ENCODE data around the gene CTXN1. TPM values are rescaled to one million over a fixed set of nuclear protein-coding genes. Genes with fewer than 3 reads are reported as not detected.

CTXN1 gene
- total and polyA plus RNA-seq, 2 of the 4 experiments (the other 2 are of a cell fraction) = 0.36 to 7.4 TPM

DNA sequence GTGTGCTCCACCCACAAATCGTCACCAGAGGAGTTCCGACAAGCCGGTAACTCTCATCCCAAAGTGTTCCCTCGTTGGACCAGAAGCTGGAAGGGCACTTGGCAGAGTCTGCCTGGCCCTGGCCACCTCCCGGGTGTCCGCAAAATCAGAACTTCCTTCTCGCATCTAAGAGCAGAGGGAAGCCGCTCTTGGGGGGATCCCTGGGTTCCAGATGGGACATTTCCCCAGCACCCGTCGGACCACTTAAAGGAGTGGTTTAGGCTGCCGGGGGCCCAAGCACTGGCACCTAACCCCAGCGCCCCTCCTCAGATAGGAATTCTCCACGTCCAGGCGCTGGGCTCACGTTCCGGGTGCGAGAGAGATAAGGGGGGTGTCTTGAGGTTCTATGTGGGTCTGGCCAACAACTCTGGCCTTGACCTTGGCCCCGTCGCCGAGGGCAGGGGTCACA, 23.1 kb downstream of the CTXN1 start (continued):
- TF ChIP-seq, protein P1, sequence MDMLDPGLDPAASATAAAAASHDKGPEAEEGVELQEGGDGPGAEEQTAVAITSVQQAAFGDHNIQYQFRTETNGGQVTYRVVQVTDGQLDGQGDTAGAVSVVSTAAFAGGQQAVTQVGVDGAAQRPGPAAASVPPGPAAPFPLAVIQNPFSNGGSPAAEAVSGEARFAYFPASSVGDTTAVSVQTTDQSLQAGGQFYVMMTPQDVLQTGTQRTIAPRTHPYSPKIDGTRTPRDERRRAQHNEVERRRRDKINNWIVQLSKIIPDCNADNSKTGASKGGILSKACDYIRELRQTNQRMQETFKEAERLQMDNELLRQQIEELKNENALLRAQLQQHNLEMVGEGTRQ (IDR thresholded peaks at IDR 0.05; ENCODE audit: low read depth, low read length) = no peak

GRCh38 chr19:7901337-7901736, 24.6 kb downstream of the CTXN1 start:
- H3K4me3 ChIP-seq (ENCODE audit: insufficient read depth, low read depth, low read length) = no peak overlapping the region
- no peak overlapping the region for H2AK5ac ChIP-seq (ENCODE audit: low read depth, low read length)
- dilution Hi-C loops (cut with HindIII; ENCODE audit: low sequenced_read_pairs, unreplicated experiment) (no loop called here), intact Hi-C loops (cut with micrococcal nuclease) (no loop called here), in situ Hi-C loops (cut with MboI; ENCODE audit: low sequenced_read_pairs) (no loop called here)
- no peak overlapping the region for H3K18ac ChIP-seq (ENCODE audit: low read depth, low read length)
- no CpG with 5 or more reads among the region's 7 CpGs for WGBS, 2 experiments (ENCODE audit: extremely low coverage in 2 of 2, insufficient read length in 1 of 2)
- H4K8ac ChIP-seq (ENCODE audit: low read depth in 2 of 2, low read length in 2 of 2) = no peak overlapping the region
- H3K27ac ChIP-seq (ENCODE audit: insufficient read depth, low read length) = no peak overlapping the region
- H2AK9ac ChIP-seq (replicated peaks; ENCODE audit: low read depth, low read length, poor library complexity) = no peak overlapping the region
- peaks cover 23% of the 10 kb centered on the region for H4K20me1 ChIP-seq (ENCODE audit: insufficient read depth, low read length)
- no peak overlapping the region for H2BK15ac ChIP-seq (ENCODE audit: low read depth, low read length)
- POLR2A ChIA-PET (ENCODE audit: unreplicated experiment) = no interaction called here
- ATAC-seq (ENCODE audit: low read depth) = no peak
- H3K9ac ChIP-seq (ENCODE audit: low read depth, low read length) = no peak overlapping the region
- H3K23ac ChIP-seq (ENCODE audit: low read depth, low read length) = no peak overlapping the region
- no TSS peak for BruUV-seq (replicated peaks)
- H2BK20ac ChIP-seq (ENCODE audit: low read depth, low read length) = no peak overlapping the region
- no peak overlapping the region for H3K4ac ChIP-seq (ENCODE audit: low read depth, low read length)
- no peak for DNase-seq
- no peak overlapping the region for H4K91ac ChIP-seq (ENCODE audit: insufficient read depth, low read depth, low read length)
- no peak overlapping the region for H2BK5ac ChIP-seq (ENCODE audit: low read depth, low read length, poor library complexity, severe bottlenecking)
- no peak overlapping the region for H3K14ac ChIP-seq (replicated peaks; ENCODE audit: low read depth, low read length)
- peaks cover 14 to 31% of the 10 kb centered on the region in 2 experiments; a peak in 3 of 4 replicates for H3K79me1 ChIP-seq (ENCODE audit: low read depth in 1 of 2, low read length in 2 of 2)
- no peaks in the 10 kb centered on the region for H3K27me3 ChIP-seq (ENCODE audit: control insufficient read depth, insufficient read depth, low read length)
- H2AFZ ChIP-seq (replicated peaks; ENCODE audit: low read length, poor library complexity) = no peak overlapping the region
- no peak overlapping the region for H3K56ac ChIP-seq (ENCODE audit: extremely low read depth, insufficient read depth, low read length)
- no peak overlapping the region for H2BK120ac ChIP-seq (ENCODE audit: low read depth, low read length)
- H3K4me2 ChIP-seq (ENCODE audit: low read depth, low read length) = no peak overlapping the region
- no peaks in the 10 kb centered on the region for H3K9me3 ChIP-seq (ENCODE audit: control insufficient read depth, insufficient read depth, low read length)
- peaks cover 20% of the 10 kb centered on the region for H3K36me3 ChIP-seq (ENCODE audit: control insufficient read depth, insufficient read depth, low read length)
- CTCF ChIA-PET = no interaction called here
- H4K5ac ChIP-seq (ENCODE audit: low read depth, low read length) = no peak overlapping the region
- peaks cover 11% of the 10 kb centered on the region for H3K9me1 ChIP-seq (ENCODE audit: insufficient read depth, low read length)
- H3K4me1 ChIP-seq (ENCODE audit: control insufficient read depth, insufficient read depth, low read length) = peaks cover 10% of the 10 kb centered on the region
- TF ChIP-seq NFE2L2 (IDR thresholded peaks at IDR 0.05; ENCODE audit: low read depth, low read length) (no peak), CTCF (conservative IDR thresholded peaks at IDR 0.05; ENCODE audit: low read depth, low read length) (no peak), RCOR1 (IDR thresholded peaks at IDR 0.05; ENCODE audit: insufficient replicate concordance, low read length) (no peak), SMC3 (IDR thresholded peaks at IDR 0.05; ENCODE audit: low read depth, low read length) (no peak), FOS (IDR thresholded peaks at IDR 0.05; ENCODE audit: low read depth, low read length) (no peak), MXI1 (IDR thresholded peaks at IDR 0.05; ENCODE audit: borderline replicate concordance, low read depth, low read length) (no peak), MAZ (IDR thresholded peaks at IDR 0.05; ENCODE audit: borderline replicate concordance, low read depth, low read length) (no peak), MAFK (IDR thresholded peaks at IDR 0.05; ENCODE audit: low read depth, low read length) (no peak), CHD1 (IDR thresholded peaks at IDR 0.05; ENCODE audit: low read depth, low read length) (no peak), RAD21 (IDR thresholded peaks at IDR 0.05; ENCODE audit: low read length) (no peak)
- TF ChIP-seq, protein P1 (IDR thresholded peaks at IDR 0.05; ENCODE audit: low read depth, low read length) = no peak

Measured in IMR-90 (cell line).